Measurements from ENCODE around the gene CCDC86. TPM values are rescaled to one million over a fixed set of nuclear protein-coding genes. Genes with fewer than 3 reads are reported as not detected.
A peak's percentile ranks its signal among the peaks of the same experiment; 100 is the strongest.

CCDC86 gene
- total and polyA plus RNA-seq, 7 experiments from 2014 or later: 9.1 to 26.2 (median 12.4) TPM

DNA sequence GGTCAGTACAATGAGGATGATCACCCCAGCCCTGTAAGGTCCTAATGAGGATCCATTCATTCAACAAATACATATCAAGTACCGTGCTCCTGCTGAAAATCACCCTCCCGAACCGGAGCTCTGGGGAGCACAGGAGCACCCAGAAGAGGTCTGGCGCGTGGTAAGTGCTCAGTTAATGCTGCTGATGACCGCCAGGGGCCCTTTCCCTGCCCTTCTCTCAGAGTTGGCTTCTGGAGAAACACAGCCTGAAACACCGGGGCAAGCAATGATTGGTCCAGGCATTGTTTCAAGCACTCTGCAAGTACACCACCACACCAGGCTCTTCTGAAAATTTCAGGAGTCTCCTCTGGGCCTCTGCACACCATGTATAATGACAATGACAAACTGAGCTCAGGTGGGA lies 3.8 kb upstream of the CCDC86 start:
- ChIA-PET CTCF (no interaction called here), POLR2A (no interaction called here)
- peaks cover 0 to 2% (median 0%) of the 10 kb centered on the region in 5 donors for H3K36me3 Mint-ChIP-seq

DNA sequence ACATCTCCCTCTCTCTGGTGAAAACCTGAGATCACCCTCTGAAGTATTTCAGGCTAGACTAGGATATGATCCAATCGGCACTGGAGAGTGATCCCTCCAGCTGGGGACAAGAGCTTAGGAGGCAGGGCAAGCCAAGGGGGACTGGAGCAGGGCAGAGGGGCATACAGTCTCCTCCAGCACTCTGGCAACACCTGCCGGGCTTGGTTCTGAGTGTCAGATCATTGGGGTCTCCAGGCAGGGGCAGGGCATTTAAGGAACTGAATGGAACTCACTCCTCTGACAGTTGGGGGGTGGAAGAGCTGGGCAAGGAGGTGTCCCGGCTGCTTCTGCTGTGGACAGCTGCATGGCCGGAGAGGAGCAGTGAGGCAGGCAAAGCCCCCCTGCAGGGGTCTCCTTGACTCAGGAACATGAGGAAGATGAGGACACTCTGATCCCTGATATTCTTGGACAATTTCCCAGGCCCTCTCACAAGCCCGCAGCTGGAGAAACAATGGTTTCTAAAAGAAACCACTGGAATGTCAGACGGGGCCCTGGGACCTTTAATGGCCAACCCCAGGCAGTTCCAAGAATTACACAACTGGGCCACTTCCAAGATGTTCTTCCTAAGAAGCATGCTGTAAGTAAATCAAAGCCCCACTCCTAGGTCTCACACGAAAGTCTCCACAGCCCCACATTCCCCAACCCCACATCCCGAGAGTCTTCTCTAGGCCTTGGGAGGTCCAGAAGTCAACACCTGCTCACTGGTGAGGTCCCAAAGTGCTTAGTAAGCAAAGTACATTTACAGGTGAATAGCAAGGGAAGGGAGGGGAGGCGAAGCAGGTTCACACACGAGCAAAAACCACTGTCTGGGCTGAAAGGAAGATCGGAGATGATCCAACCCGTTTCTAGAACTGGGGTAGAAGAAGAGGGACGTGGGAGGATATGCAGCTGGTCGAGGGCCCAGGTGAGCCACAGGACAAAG lies 1.2 kb upstream of the CCDC86 start:
- peaks cover 0 to 4% (median 0%) of the 10 kb centered on the region in 5 donors for H3K27me3 Mint-ChIP-seq
- H3K27ac Mint-ChIP-seq: peak overlapping the region; percentile 67 to 99 (median 94)
- peaks cover 26 to 35% of the 10 kb centered on the region in 2 donors for H3K4me1 ChIP-seq (ENCODE audit: control insufficient read depth in 2 of 2, insufficient read depth in 2 of 2, low read length in 2 of 2)
- no peak overlapping the region for H3K27ac ChIP-seq (ENCODE audit: low read depth, low read length)
- H3K4me1 Mint-ChIP-seq: peaks cover 31 to 49% (median 43%) of the 10 kb centered on the region in 7 donors
- H3K9me3 ChIP-seq (ENCODE audit: control insufficient read depth in 2 of 3, low read length in 3 of 3): no peaks in the 10 kb centered on the region
- peak overlapping the region; percentile 93 for H3K4me3 ChIP-seq (ENCODE audit: low read length)
- H3K9me3 Mint-ChIP-seq: peaks cover 0 to 7% (median 0%) of the 10 kb centered on the region in 11 donors
- ATAC-seq (no peak), DNase-seq (no peak)
- intact Hi-C loops (cut with micrococcal nuclease): loop anchor here (1.0 to 5.0 kb wide), 8 partner anchors 112 to 1282 kb away; partner anchors contain the start of genes CYB561A3 (in 2 of the 2), DDB1 (in 1 of the 2), INCENP (in 1 of the 2) and SDHAF2 (in 1 of the 2)
- CTCF ChIA-PET: interaction anchor here (1.7 kb wide), 1 partner anchor 10 kb away, joined by 10 read pairs; no protein-coding TSS in a partner anchor
- peak overlapping the region; percentile 66 to 95 (median 91) for H3K4me3 Mint-ChIP-seq
- peaks cover 0 to 4% (median 0%) of the 10 kb centered on the region in 3 experiments for H3K36me3 ChIP-seq (ENCODE audit: control insufficient read depth in 2 of 3, insufficient read depth in 3 of 3, low read length in 3 of 3)
- peaks cover 0 to 4% (median 2%) of the 10 kb centered on the region in 5 donors for H3K36me3 Mint-ChIP-seq
- POLR2A ChIA-PET: interaction anchor here (0.8 to 1.0 kb wide), 3 partner anchors 61 to 272 kb away, joined by 3 to 5 read pairs (median 4); partner anchors contain the start of gene TMEM109
- no peaks in the 10 kb centered on the region for H3K27me3 ChIP-seq (ENCODE audit: control insufficient read depth in 2 of 2, insufficient read depth in 2 of 2, low read length in 2 of 2)

More for the DNA sequence above, 3.8 kb upstream of the CCDC86 start:
- Mint-ChIP-seq H3K4me1 (peaks cover 7 to 30% (median 18%) of the 10 kb centered on the region in 7 donors), H3K27ac (no peak overlapping the region), H3K27me3 (peaks cover 0 to 11% (median 0%) of the 10 kb centered on the region in 5 donors), H3K9me3 (peaks cover 0 to 7% (median 0%) of the 10 kb centered on the region in 11 donors), H3K4me3 (peak overlapping the region in 1 of 10 donors; percentile 29)
- Histone ChIP-seq H3K4me3 (ENCODE audit: low read length) (no peak overlapping the region), H3K9me3 (ENCODE audit: control insufficient read depth in 2 of 3, low read length in 3 of 3) (no peaks in the 10 kb centered on the region), H3K4me1 (ENCODE audit: control insufficient read depth in 2 of 2, insufficient read depth in 2 of 2, low read length in 2 of 2) (peaks cover 14 to 15% of the 10 kb centered on the region in 2 donors), H3K36me3 (ENCODE audit: control insufficient read depth in 2 of 3, insufficient read depth in 3 of 3, low read length in 3 of 3) (peaks cover 0 to 4% (median 0%) of the 10 kb centered on the region in 3 experiments), H3K27me3 (ENCODE audit: control insufficient read depth in 2 of 2, insufficient read depth in 2 of 2, low read length in 2 of 2) (no peaks in the 10 kb centered on the region), H3K27ac (ENCODE audit: low read depth, low read length) (no peak overlapping the region)
- intact Hi-C loops (cut with micrococcal nuclease): no loop called here
- ATAC-seq: no peak
- no peak for DNase-seq

DNA sequence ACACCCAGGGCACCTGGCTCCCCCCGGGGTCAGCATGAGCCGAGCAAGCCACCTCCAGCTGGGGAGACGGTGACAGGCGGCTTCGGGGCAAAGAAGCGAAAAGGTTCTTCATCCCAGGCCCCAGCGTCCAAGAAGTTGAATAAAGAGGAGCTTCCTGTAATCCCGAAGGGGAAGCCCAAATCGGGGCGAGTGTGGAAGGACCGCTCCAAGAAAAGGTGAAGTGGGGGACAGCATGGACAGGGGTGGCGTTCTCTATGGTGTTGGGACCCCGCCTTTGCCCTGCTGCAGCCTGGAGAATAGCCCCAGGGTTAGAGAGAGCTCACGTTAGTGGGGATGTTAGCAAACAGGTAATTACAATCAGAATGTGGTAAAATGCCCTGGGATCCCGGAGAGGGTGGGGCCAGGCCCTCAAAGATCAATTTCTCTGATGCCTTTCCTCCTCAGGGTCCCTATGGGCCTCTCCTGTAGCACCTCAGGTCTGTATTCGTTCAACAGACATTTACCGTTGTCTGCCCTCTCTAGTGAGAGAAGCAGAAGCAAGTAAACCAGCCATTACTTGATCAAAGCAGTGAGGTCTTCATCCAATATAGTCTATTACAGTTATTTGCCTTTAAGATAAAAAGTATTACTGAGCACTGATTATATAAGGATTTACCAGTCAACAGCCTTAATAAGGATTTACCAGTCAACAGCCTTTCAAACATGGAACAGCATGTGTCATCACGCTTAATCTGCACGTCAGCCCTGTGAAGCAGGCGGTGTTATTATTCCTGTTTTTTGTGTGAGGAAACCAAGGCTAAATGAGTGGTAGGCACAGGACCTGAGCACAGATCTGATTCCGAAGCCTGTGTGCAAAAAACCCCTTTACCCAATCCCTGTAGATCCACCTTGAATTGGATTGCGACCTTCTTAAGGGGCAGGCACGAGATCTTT lies 1.0 kb downstream of the CCDC86 start:
- peaks cover 0 to 8% (median 2%) of the 10 kb centered on the region in 5 donors for H3K36me3 Mint-ChIP-seq
- H3K27ac Mint-ChIP-seq: peak overlapping the region; percentile 75 to 99 (median 94)
- DNase-seq: peak in 2 of 9 donors; percentile 4 to 42
- no peak for ATAC-seq
- intact Hi-C loops (cut with micrococcal nuclease): loop anchor here (1.0 to 5.0 kb wide), 7 partner anchors 12 to 1279 kb away; partner anchors contain the start of genes PRPF19 (in 2 of the 2), CYB561A3 (in 1 of the 2), INCENP (in 1 of the 2) and SDHAF2 (in 1 of the 2)
- ChIA-PET CTCF (interaction anchor here (1.0 to 1.3 kb wide), 2 partner anchors 12 to 56 kb away, joined by 4 read pairs; no protein-coding TSS in a partner anchor), POLR2A (interaction anchor here (0.8 to 1.2 kb wide), 2 partner anchors 63 to 199 kb away, joined by 3 to 6 read pairs; partner anchors contain the start of gene PRPF19)
- H3K9me3 ChIP-seq (ENCODE audit: control insufficient read depth in 2 of 3, low read length in 3 of 3): no peaks in the 10 kb centered on the region
- H3K4me1 ChIP-seq (ENCODE audit: control insufficient read depth in 2 of 2, insufficient read depth in 2 of 2, low read length in 2 of 2): peaks cover 26 to 35% of the 10 kb centered on the region in 2 donors
- peak overlapping the region; percentile 78 for H3K27ac ChIP-seq (ENCODE audit: low read depth, low read length)
- peak overlapping the region; percentile 89 to 95 (median 91) for H3K4me3 Mint-ChIP-seq
- peaks cover 0 to 13% (median 0%) of the 10 kb centered on the region in 3 experiments for H3K36me3 ChIP-seq (ENCODE audit: control insufficient read depth in 2 of 3, insufficient read depth in 3 of 3, low read length in 3 of 3)
- peak overlapping the region; percentile 93 for H3K4me3 ChIP-seq (ENCODE audit: low read length)
- no peaks in the 10 kb centered on the region for H3K27me3 Mint-ChIP-seq
- H3K4me1 Mint-ChIP-seq: peaks cover 31 to 49% (median 41%) of the 10 kb centered on the region in 7 donors
- no peaks in the 10 kb centered on the region for H3K27me3 ChIP-seq (ENCODE audit: control insufficient read depth in 2 of 2, insufficient read depth in 2 of 2, low read length in 2 of 2)
- H3K9me3 Mint-ChIP-seq: peaks cover 0 to 7% (median 0%) of the 10 kb centered on the region in 11 donors

DNA sequence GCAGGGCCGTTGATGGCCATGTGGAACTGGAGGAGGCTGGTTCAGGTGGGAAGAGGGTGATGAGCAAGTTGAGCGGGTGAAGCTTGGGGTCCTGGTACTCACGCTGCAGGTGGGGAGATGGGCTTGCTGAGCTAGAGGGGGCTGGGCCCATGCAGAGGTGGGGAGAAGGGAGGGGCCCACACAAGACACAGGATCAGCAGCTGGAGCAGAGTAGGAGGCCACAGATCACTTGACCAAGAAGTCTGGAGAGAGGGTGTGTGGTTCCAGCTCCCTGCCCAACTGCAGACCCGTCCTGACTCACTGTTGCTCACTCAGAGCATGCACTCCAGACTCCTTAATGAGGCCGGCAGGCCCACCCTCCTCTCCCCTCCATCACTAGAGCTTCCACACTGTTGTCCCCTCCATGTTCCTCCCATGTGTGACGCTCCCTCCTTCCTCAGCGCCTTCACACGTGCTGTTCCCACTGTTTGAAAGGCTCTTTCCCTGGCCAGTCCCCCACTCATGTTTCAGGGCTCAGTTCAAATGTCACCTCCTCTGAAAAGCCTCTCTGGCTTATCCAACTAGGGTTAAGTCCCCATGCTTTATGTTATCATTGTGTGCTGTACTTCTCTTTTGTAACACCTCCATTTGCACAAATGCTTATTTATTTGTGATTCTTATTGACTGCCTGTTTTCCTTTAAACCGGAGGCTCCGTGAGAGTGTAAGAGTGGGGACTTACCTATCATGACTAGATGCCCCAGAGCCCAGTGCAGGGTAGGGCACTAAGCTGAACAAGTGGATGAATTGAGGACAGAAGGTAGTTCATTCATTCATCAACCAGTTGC lies 2.3 kb downstream of the CCDC86 start:
- Mint-ChIP-seq H3K36me3 (peaks cover 0 to 8% (median 3%) of the 10 kb centered on the region in 5 donors), H3K27ac (peak overlapping the region; percentile 18 to 94 (median 59)), H3K4me3 (peak overlapping the region; percentile 89 to 95 (median 91)), H3K4me1 (peaks cover 31 to 49% (median 41%) of the 10 kb centered on the region in 7 donors), H3K9me3 (peaks cover 0 to 7% (median 0%) of the 10 kb centered on the region in 11 donors), H3K27me3 (no peaks in the 10 kb centered on the region)
- peaks cover 0 to 26% (median 1%) of the 10 kb centered on the region in 3 experiments for H3K36me3 ChIP-seq (ENCODE audit: control insufficient read depth in 2 of 3, insufficient read depth in 3 of 3, low read length in 3 of 3)
- ATAC-seq: no peak
- peak overlapping the region; percentile 78 for H3K27ac ChIP-seq (ENCODE audit: low read depth, low read length)
- intact Hi-C loops (cut with micrococcal nuclease): loop anchor here (5.0 kb wide), 3 partner anchors 518 to 1278 kb away; partner anchors contain the start of genes CYB561A3 (in 1 of the 2), INCENP (in 1 of the 2), SDHAF2 (in 1 of the 2) and TMEM138 (in 1 of the 2)
- H3K4me1 ChIP-seq (ENCODE audit: control insufficient read depth in 2 of 2, insufficient read depth in 2 of 2, low read length in 2 of 2): peaks cover 26 to 35% of the 10 kb centered on the region in 2 donors
- no peaks in the 10 kb centered on the region for H3K27me3 ChIP-seq (ENCODE audit: control insufficient read depth in 2 of 2, insufficient read depth in 2 of 2, low read length in 2 of 2)
- no peak for DNase-seq
- H3K4me3 ChIP-seq (ENCODE audit: low read length): peak overlapping the region; percentile 93
- CTCF ChIA-PET: interaction anchor here (1.3 kb wide), 1 partner anchor 55 kb away, joined by 4 read pairs; no protein-coding TSS in a partner anchor
- no peaks in the 10 kb centered on the region for H3K9me3 ChIP-seq (ENCODE audit: control insufficient read depth in 2 of 3, low read length in 3 of 3)
- POLR2A ChIA-PET: no interaction called here

DNA sequence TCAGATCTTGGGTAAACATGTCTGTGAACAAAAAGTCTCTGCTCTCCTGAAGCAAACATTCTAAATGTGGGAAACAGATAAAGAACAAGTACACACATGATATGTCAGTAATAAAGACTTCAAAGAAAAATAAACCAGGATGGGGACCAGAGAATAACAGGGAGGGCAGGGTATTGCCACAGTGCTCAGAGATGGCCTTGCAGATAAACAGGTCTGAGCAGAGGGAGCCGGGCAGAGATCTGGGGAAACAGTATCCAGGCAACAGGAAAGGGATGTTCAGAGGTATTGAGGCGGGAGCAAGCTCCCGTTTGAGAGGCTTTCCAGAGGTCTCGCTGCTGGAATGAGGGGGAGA lies 2.9 kb downstream of the CCDC86 start:
- Histone ChIP-seq H3K27ac (ENCODE audit: low read depth, low read length) (no peak overlapping the region), H3K4me3 (ENCODE audit: low read length) (no peak overlapping the region), H3K36me3 (ENCODE audit: control insufficient read depth in 2 of 3, insufficient read depth in 3 of 3, low read length in 3 of 3) (peaks cover 0 to 32% (median 7%) of the 10 kb centered on the region in 3 experiments), H3K4me1 (ENCODE audit: control insufficient read depth in 2 of 2, insufficient read depth in 2 of 2, low read length in 2 of 2) (peaks cover 26 to 35% of the 10 kb centered on the region in 2 donors), H3K9me3 (ENCODE audit: control insufficient read depth in 2 of 3, low read length in 3 of 3) (no peaks in the 10 kb centered on the region), H3K27me3 (ENCODE audit: control insufficient read depth in 2 of 2, insufficient read depth in 2 of 2, low read length in 2 of 2) (no peaks in the 10 kb centered on the region)
- Mint-ChIP-seq H3K4me3 (peak overlapping the region in 9 of 10 donors; percentile 66 to 95 (median 91)), H3K36me3 (peaks cover 0 to 11% (median 5%) of the 10 kb centered on the region in 5 donors), H3K27ac (peak overlapping the region in 8 of 9 donors; percentile 13 to 94 (median 50)), H3K27me3 (no peaks in the 10 kb centered on the region), H3K9me3 (peaks cover 0 to 7% (median 0%) of the 10 kb centered on the region in 11 donors), H3K4me1 (peaks cover 31 to 49% (median 41%) of the 10 kb centered on the region in 7 donors)
- intact Hi-C loops (cut with micrococcal nuclease): loop anchor here (5.0 kb wide), 3 partner anchors 517 to 1277 kb away; partner anchors contain the start of genes CYB561A3 (in 1 of the 2), INCENP (in 1 of the 2), SDHAF2 (in 1 of the 2) and TMEM138 (in 1 of the 2)
- DNase-seq (no peak), ATAC-seq (no peak)
- ChIA-PET CTCF (no interaction called here), POLR2A (no interaction called here)

Measured in naive thymus-derived CD4-positive, alpha-beta T cell (primary cell).